Nephron progenitor cell (in vitro differentiated cells): Measurements from ENCODE around the gene POFUT1.
A peak's percentile ranks its signal among the peaks of the same experiment; 100 is the strongest.

ENCODE experiments used
- DNase-seq: peaks from one replicate; pipeline ENCODE4 v3.0.0; 2021
- H3K27ac Mint-ChIP-seq: 2 replicates; pipeline ENCODE4 v1.8.0; 2021; ENCODE audit warnings: mild to moderate bottlenecking, moderate library complexity, mixed read lengths
- H3K27me3 Mint-ChIP-seq: 2 replicates; pipeline ENCODE4 v1.8.0; 2021; ENCODE audit warnings: mild to moderate bottlenecking, low read depth, mixed read lengths; ENCODE audit not compliant: poor library complexity
- H3K36me3 Mint-ChIP-seq: 2 replicates; pipeline ENCODE4 v1.8.0; 2021; ENCODE audit warnings: low read depth, mixed read lengths
- H3K4me1 Mint-ChIP-seq: 2 replicates; pipeline ENCODE4 v1.8.0; 2021; ENCODE audit warnings: mixed read lengths
- H3K4me3 Mint-ChIP-seq: 2 replicates; pipeline ENCODE4 v1.8.0; 2021; ENCODE audit warnings: mild to moderate bottlenecking, moderate library complexity, mixed read lengths
- H3K9me3 Mint-ChIP-seq: 2 replicates; pipeline ENCODE4 v1.8.0; 2021; ENCODE audit warnings: mild to moderate bottlenecking, moderate library complexity, mixed read lengths
- CTCF ChIP-seq: fragments of 200-600 bp; sonication (generic); IDR thresholded peaks from 2 replicates; pipeline ENCODE4 v1.5.0; 2021; ENCODE audit warnings: antibody characterized with exemption

The POFUT1 gene

GRCh38 chr20:32207626-32208498 is at the start of gene POFUT1, which contains the start of gene PLAGL2:
Gene POFUT1 (plus strand): TSS chr20:32207880. CDS start chr20:32207942, 62 bp downstream.
Gene PLAGL2 (minus strand): TSS chr20:32207743. CDS start chr20:32202178, 5,565 bp downstream.
- Mint-ChIP-seq H3K4me3 (peak within 1 kb of the TSS; percentile 100), H3K27me3 (peaks cover 2% of the 10 kb centered on the region), H3K4me1 (peaks cover 72% of the 10 kb centered on the region), H3K36me3 (peaks cover 9% of the 10 kb centered on the region), H3K9me3 (no peaks in the 10 kb centered on the region), H3K27ac (peak within 1 kb of the TSS; percentile 90)
- peak; percentile 93 for DNase-seq
- TF ChIP-seq CTCF: no peak

- no peaks in the 10 kb centered on the region for H3K9me3 Mint-ChIP-seq
- peaks cover 67% of the 10 kb centered on the region for H3K36me3 Mint-ChIP-seq
- no peak for TF ChIP-seq CTCF
- peaks cover 22% of the 10 kb centered on the region for H3K4me1 Mint-ChIP-seq
- H3K27me3 Mint-ChIP-seq: peaks cover 5% of the 10 kb centered on the region
- no peak overlapping the region for H3K4me3 Mint-ChIP-seq
- no peak overlapping the region for H3K27ac Mint-ChIP-seq
- DNase-seq: no peak
Observed at GRCh38 chr20:32158351-32158750, 49.3 kb upstream of the POFUT1 start.

- no peak overlapping the region for H3K4me3 Mint-ChIP-seq
- no peaks in the 10 kb centered on the region for H3K9me3 Mint-ChIP-seq
- no peak overlapping the region for H3K27ac Mint-ChIP-seq
- H3K27me3 Mint-ChIP-seq: peaks cover 6% of the 10 kb centered on the region
- no peak for TF ChIP-seq CTCF
- DNase-seq: no peak
- H3K4me1 Mint-ChIP-seq: peaks cover 22% of the 10 kb centered on the region
- H3K36me3 Mint-ChIP-seq: peaks cover 60% of the 10 kb centered on the region
Observed at GRCh38 chr20:32158943-32159660, 48.6 kb upstream of the POFUT1 start.

- no peaks in the 10 kb centered on the region for H3K9me3 Mint-ChIP-seq
- no peak overlapping the region for H3K4me3 Mint-ChIP-seq
- DNase-seq: no peak
- H3K36me3 Mint-ChIP-seq: peaks cover 64% of the 10 kb centered on the region
- TF ChIP-seq CTCF: no peak
- no peak overlapping the region for H3K27ac Mint-ChIP-seq
- H3K27me3 Mint-ChIP-seq: peaks cover 6% of the 10 kb centered on the region
- peaks cover 17% of the 10 kb centered on the region for H3K4me1 Mint-ChIP-seq
Observed at GRCh38 chr20:32159766-32160221, 47.9 kb upstream of the POFUT1 start.

- no peak for DNase-seq
- peaks cover 6% of the 10 kb centered on the region for H3K27me3 Mint-ChIP-seq
- TF ChIP-seq CTCF: no peak
- H3K4me3 Mint-ChIP-seq: no peak overlapping the region
- H3K4me1 Mint-ChIP-seq: peaks cover 12% of the 10 kb centered on the region
- peaks cover 60% of the 10 kb centered on the region for H3K36me3 Mint-ChIP-seq
- H3K27ac Mint-ChIP-seq: peak overlapping the region; percentile 70
- H3K9me3 Mint-ChIP-seq: no peaks in the 10 kb centered on the region
Observed at GRCh38 chr20:32160341-32160740, 47.3 kb upstream of the POFUT1 start.
